Cardiac muscle cell (in vitro differentiated cells and primary cell): ENCODE results near the gene ITGAX. TPM values are rescaled to one million over a fixed set of nuclear protein-coding genes. Genes with fewer than 3 reads are reported as not detected.

Experiments
- DNase-seq, 2 donors: peaks; one replicate each; pipeline versions ENCODE4 v3.0.0 to v3.0.0-alpha.2; 2010 to 2017; ENCODE audit warnings: low read depth in 1 of 2, low spot score in 1 of 2
- H3K27ac ChIP-seq: fragments of 200-600 bp; sonication (generic); 2 replicates; pipeline ENCODE4 v1.5.1; 2016
- H3K27me3 ChIP-seq: fragments of 200-600 bp; sonication (generic); 2 replicates; pipeline ENCODE4 v1.6.0; 2016; ENCODE audit warnings: control low read depth
- H3K36me3 ChIP-seq: fragments of 200-600 bp; sonication (generic); 2 replicates; pipeline ENCODE4 v1.5.1; 2016; ENCODE audit warnings: control low read depth
- H3K4me1 ChIP-seq: fragments of 200-600 bp; sonication (generic); 2 replicates; pipeline ENCODE4 v1.8.1; 2017; ENCODE audit warnings: low read depth, mild to moderate bottlenecking, mixed run types
- H3K4me3 ChIP-seq: fragments of 200-600 bp; sonication (generic); 2 replicates; pipeline ENCODE4 v1.5.1; 2016; ENCODE audit warnings: mild to moderate bottlenecking
- H3K9me3 ChIP-seq: fragments of 200-600 bp; sonication (generic); 2 replicates; pipeline ENCODE4 v1.5.1; 2017; ENCODE audit warnings: low read depth, mild to moderate bottlenecking, control low read depth
- polyA plus RNA-seq: library from polyadenylated mRNA; unstranded; fragments of >200 nt; fragmentation: Nextera tagmentation; extraction: Ambion mirVana; gene quantifications from 2 replicates; pipeline ENCODE4 v1.2.1, GENCODE V29; 2016
- total RNA-seq: library from RNA; depleted of rRNA; stranded (reverse); fragments of >200 nt; gene quantifications from 2 replicates; pipeline ENCODE4 v1.2.3, GENCODE V29; 2016
- TF ChIP-seq, protein P1 (sequence below): IDR thresholded peaks from 2 replicates; pipeline ENCODE4 v1.5.1; 2012; ENCODE audit warnings: low read depth, mild to moderate bottlenecking, low read length

Gene ITGAX
- total and polyA plus RNA-seq, 2 experiments from 2014 or later, result 0.69 TPM; not detected in 1

DNA sequence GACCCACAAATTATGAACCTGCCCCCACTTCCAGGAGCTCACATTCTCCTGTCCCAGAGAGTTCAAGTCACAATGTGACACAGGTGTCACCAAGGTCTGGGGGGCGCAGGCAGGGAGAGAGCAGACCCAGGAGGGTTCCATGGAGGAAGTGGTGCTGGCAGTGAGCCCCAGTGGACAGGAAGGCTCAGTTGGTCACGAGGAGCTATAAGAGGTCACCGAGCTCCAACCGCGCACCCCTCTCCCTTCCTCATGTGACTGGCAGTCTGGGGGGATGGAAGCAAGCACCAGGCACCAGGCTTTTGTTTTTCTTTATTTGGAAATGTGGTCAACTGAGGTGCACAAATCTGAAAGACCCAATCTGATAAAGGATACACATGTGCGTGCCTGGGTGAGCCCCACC, 40.7 kb downstream of the ITGAX start:
- Histone ChIP-seq H3K4me1 (no peaks in the 10 kb centered on the region), H3K4me3 (no peak overlapping the region), H3K27me3 (no peaks in the 10 kb centered on the region), H3K9me3 (no peaks in the 10 kb centered on the region), H3K36me3 (no peaks in the 10 kb centered on the region), H3K27ac (no peak overlapping the region)
- no peak for DNase-seq
- TF ChIP-seq, protein P1, sequence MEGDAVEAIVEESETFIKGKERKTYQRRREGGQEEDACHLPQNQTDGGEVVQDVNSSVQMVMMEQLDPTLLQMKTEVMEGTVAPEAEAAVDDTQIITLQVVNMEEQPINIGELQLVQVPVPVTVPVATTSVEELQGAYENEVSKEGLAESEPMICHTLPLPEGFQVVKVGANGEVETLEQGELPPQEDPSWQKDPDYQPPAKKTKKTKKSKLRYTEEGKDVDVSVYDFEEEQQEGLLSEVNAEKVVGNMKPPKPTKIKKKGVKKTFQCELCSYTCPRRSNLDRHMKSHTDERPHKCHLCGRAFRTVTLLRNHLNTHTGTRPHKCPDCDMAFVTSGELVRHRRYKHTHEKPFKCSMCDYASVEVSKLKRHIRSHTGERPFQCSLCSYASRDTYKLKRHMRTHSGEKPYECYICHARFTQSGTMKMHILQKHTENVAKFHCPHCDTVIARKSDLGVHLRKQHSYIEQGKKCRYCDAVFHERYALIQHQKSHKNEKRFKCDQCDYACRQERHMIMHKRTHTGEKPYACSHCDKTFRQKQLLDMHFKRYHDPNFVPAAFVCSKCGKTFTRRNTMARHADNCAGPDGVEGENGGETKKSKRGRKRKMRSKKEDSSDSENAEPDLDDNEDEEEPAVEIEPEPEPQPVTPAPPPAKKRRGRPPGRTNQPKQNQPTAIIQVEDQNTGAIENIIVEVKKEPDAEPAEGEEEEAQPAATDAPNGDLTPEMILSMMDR, result no peak

DNA sequence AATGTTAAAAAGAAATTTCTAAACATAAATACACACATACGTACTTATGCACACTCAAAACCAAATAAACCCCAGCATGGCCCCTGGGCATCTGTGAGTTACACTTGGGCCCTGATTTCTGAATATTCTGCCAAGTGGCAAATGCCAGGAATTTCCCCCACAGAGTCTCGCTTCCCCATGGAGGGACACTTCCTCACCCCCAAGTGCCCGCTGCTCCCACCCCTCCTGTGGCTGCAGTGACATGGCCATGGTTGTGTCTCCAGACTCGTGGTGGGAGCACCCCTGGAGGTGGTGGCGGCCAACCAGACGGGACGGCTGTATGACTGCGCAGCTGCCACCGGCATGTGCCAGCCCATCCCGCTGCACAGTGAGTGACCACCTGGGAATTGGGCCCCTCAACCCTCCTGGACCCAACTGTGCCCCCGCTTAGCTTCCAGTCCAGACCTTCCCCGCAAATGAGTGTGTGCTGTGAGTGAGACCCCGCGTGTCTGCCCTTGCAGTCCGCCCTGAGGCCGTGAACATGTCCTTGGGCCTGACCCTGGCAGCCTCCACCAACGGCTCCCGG, 42.2 kb downstream of the ITGAX start:
- TF ChIP-seq, protein P1, result no peak

DNA sequence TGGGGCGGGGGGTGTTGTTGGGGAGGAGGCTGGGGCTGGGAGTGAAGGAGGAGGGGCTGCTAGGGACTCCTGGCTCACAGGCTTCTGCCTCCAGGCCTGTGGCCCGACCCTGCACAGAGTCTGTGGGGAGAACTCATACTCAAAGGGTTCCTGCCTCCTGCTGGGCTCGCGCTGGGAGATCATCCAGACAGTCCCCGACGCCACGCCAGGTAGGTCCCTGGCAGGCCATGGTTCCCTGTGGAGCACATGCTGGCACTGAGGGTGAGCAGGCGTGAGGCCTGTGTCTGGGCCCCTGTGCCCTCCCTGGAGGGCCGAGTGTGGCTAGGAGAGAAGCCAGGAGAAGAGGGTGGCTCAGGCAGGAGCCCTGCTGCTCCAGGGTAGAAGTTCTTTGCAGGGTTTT, 42.7 kb downstream of the ITGAX start:
- H3K27ac ChIP-seq, result no peak overlapping the region
- peak in 1 of 2 donors; percentile 7 for DNase-seq
- TF ChIP-seq, protein P1, result no peak
- no peaks in the 10 kb centered on the region for H3K27me3 ChIP-seq
- H3K4me1 ChIP-seq, result no peaks in the 10 kb centered on the region
- H3K9me3 ChIP-seq, result no peaks in the 10 kb centered on the region
- H3K36me3 ChIP-seq, result no peaks in the 10 kb centered on the region
- H3K4me3 ChIP-seq, result no peak overlapping the region

More for the DNA sequence above, 42.2 kb downstream of the ITGAX start:
- Histone ChIP-seq H3K27me3 (no peaks in the 10 kb centered on the region), H3K4me1 (no peaks in the 10 kb centered on the region), H3K36me3 (no peaks in the 10 kb centered on the region), H3K9me3 (no peaks in the 10 kb centered on the region), H3K4me3 (no peak overlapping the region), H3K27ac (no peak overlapping the region)
- DNase-seq, result no peak

DNA sequence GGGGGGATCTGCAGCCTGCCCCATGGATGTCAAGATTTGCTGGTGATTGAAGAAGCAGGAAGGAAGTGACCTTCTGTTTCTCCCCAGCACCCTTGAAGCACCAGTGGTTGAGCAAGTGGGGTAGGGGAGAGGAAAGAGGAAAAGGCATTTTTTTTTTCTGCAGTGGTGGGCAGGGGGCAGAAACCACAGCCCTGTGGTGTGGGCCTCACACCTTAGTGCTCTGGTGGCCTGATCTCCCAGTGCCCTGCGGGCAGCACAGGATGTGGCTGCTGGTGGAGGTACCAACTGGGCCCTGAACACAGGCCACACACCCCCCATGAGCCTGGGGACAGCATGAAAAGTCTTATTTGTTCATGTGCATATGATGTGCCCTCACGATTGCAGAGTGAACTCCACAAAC, 45.2 kb downstream of the ITGAX start:
- no peaks in the 10 kb centered on the region for H3K9me3 ChIP-seq
- H3K27me3 ChIP-seq, result no peaks in the 10 kb centered on the region
- H3K36me3 ChIP-seq, result no peaks in the 10 kb centered on the region
- TF ChIP-seq, protein P1, result no peak
- H3K27ac ChIP-seq, result no peak overlapping the region
- no peak overlapping the region for H3K4me3 ChIP-seq
- no peaks in the 10 kb centered on the region for H3K4me1 ChIP-seq
- no peak for DNase-seq

DNA sequence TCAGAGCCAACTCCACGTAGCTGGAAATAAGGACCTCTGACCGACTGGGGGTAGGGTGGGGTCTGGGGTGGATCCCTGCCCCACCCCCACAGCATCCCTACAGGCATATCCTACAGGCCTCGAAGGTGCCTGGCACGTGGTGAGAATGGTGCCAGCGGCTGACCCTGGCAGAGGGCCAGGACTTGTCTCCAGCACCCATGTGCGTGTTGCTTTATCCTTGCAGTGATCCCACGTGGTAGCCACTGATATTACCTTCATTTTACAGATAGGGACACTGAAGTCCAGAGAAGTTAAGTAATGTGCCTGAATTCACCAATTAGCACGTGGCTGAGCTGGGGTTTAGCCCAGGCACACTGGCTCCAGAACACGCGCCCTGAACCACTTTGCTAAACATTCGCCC, 46.5 kb downstream of the ITGAX start:
- Histone ChIP-seq H3K36me3 (no peaks in the 10 kb centered on the region), H3K4me3 (no peak overlapping the region), H3K9me3 (no peaks in the 10 kb centered on the region), H3K27me3 (no peaks in the 10 kb centered on the region), H3K27ac (no peak overlapping the region), H3K4me1 (no peaks in the 10 kb centered on the region)
- TF ChIP-seq, protein P1, result no peak
- no peak for DNase-seq

DNA sequence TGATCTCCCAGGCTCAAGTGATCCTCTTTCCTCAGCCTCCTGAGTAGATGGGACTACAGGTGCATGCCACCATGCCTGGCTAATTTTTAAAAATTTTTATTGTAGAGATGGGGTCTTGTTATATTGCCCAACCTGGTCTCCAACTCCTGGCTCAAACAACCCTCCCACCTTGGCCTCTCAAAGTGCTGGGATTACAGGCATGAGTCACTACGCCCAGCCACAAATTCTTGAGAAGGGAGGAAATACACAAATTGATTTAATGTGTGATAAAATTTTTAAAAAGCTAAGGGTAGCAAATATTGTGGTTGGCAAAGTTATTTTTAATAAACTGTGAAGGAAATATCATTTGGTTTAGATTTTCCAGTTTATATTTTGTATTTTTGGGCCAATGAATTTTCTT, 47.7 kb downstream of the ITGAX start:
- Histone ChIP-seq H3K4me1 (no peaks in the 10 kb centered on the region), H3K36me3 (no peaks in the 10 kb centered on the region), H3K4me3 (no peak overlapping the region), H3K27me3 (no peaks in the 10 kb centered on the region), H3K27ac (no peak overlapping the region), H3K9me3 (no peaks in the 10 kb centered on the region)
- peak in 1 of 2 donors; percentile 13 for DNase-seq
- TF ChIP-seq, protein P1, result no peak
